ACC112 (cell line): ENCODE results near the gene EMID1.

Experiments used
- H2AFZ ChIP-seq: fragments of 200-600 bp; sonication (generic); one replicate; pipeline ENCODE4 v1.6.0; 2017; ENCODE audit warnings: antibody characterized with exemption, low read length; ENCODE audit not compliant: unreplicated experiment
- H3K27ac ChIP-seq: fragments of 200-600 bp; sonication (generic); 2 replicates; pipeline ENCODE4 v1.5.1; 2014; ENCODE audit warnings: low read depth, mild to moderate bottlenecking, antibody characterized with exemption, low read length, moderate library complexity
- H3K27me3 ChIP-seq: fragments of 200-600 bp; sonication (generic); 2 replicates; pipeline ENCODE4 v1.6.1; 2014; ENCODE audit warnings: mild to moderate bottlenecking, antibody characterized with exemption, low read length, moderate library complexity, mixed read lengths; ENCODE audit not compliant: insufficient read depth
- H3K36me3 ChIP-seq: fragments of 200-600 bp; sonication (generic); 2 replicates; pipeline ENCODE4 v1.6.1; 2016; ENCODE audit warnings: mild to moderate bottlenecking, antibody characterized with exemption, low read length, moderate library complexity, mixed read lengths; ENCODE audit not compliant: insufficient read depth
- H3K4me1 ChIP-seq: fragments of 200-600 bp; sonication (generic); one replicate; pipeline ENCODE4 v1.6.1; 2016; ENCODE audit warnings: low read length, mixed read lengths; ENCODE audit not compliant: insufficient read depth, unreplicated experiment, control insufficient read depth
- H3K4me3 ChIP-seq: fragments of 200-600 bp; sonication (generic); 2 replicates; pipeline ENCODE4 v1.5.1; 2014; ENCODE audit warnings: mild to moderate bottlenecking, low read depth, low read length
- H3K79me2 ChIP-seq: fragments of 200-600 bp; sonication (generic); one replicate; pipeline ENCODE4 v1.6.0; 2016; ENCODE audit warnings: low read length; ENCODE audit not compliant: control insufficient read depth, unreplicated experiment, insufficient read depth

The EMID1 gene

DNA sequence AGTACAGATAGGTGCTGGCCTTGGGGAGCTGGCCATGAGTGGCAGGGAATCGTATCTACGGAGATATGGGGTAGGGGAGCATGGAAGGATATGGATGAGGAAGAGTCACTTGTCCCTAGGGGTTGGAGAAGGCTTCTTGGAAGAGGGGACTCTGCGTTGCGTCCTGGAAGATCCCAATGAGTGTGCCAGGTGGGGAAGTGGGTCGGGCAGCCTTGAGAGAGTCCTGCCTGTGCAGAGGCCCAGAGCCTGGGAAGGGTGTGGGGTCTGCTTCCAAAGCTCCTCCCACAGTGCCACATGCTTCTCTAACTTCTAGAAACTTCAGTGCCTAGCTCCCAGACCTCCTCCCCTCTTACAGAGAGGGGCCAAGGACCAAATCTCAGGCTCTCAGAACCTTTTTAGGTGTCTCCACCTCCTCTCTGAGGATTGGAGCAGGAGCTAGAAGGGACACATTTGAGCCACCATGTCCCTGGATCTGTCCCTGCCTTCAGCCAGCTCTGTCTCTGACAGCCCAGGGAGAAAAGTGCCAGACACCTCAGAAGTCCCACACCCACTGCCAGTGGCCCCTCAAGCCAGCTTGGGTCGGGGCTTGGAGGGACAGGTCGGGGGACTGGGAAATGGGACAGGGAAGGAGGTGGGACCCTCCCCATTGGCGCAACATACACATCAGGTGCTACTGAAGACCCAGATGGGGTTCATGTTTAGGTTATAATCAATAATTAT lies 51.1 kb downstream of the EMID1 start:
- H3K79me2 ChIP-seq, result no peaks in the 10 kb centered on the region
- no peaks in the 10 kb centered on the region for H3K27me3 ChIP-seq
- H3K4me3 ChIP-seq, result no peak overlapping the region
- no peak overlapping the region for H3K27ac ChIP-seq
- no peak overlapping the region for H2AFZ ChIP-seq
- H3K4me1 ChIP-seq, result no peaks in the 10 kb centered on the region
- H3K36me3 ChIP-seq, result no peaks in the 10 kb centered on the region

DNA sequence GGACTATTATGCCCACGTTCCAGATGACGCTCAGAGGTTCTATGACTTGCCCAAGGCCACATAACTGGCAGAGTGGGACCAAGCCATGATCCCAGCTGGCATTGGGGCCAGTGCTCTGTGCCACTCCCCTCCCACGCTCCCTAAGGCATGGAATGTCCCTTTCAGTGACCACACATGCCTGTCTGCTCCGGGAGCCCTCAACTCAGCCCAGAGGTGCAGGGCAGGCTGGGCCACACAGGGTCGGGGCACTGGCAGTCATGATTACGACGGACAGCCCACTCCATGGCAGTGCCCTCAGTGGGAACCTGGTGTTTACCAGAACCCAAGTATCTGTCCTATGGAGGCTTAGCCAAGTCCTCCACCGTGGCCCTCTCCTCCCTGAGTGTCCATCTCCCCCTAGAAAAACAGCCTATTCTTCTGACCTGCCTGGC lies 52.1 kb downstream of the EMID1 start:
- no peak overlapping the region for H2AFZ ChIP-seq
- no peaks in the 10 kb centered on the region for H3K79me2 ChIP-seq
- H3K27ac ChIP-seq, result no peak overlapping the region
- no peaks in the 10 kb centered on the region for H3K27me3 ChIP-seq
- H3K36me3 ChIP-seq, result no peaks in the 10 kb centered on the region
- no peak overlapping the region for H3K4me3 ChIP-seq
- H3K4me1 ChIP-seq, result no peaks in the 10 kb centered on the region

DNA sequence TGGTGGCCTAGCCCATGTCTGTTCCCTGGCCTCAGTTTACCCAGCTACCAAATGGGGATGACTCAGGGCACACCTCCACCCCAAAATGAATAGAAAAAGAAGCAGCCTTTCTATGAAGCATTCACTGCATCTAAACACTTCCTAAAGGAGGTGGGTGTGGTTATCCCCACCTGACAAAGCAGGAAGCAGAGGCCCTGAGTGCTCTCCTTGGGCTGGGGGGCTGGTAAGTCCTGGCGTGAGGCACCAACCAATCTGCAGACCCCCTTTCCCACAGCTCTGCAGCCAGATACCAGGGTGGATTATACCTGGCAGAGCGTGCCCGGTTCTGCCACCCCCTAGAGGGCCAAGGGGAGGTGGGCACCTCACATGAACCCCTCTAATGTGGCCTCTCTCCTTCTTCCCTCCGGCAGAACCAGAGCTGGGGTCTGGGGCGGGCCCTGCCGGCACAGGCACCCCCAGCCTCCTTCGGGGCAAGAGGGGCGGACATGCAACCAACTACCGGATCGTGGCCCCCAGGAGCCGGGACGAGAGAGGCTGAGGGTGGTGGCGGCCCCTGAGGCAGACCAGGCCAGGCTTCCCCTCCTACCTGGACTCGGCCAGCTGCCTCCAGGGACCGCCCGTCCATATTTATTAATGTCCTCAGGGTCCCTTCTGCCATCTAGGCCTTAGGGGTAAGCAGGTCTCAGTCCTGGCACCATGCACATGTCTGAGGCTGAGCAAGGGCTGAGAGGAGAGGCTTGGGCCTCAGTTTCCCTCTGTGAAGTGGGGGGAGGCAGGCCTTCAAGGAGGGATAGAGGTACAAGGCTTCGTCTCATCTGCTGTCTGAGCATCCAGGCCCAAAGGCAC lies 52.9 kb downstream of the EMID1 start:
- no peak overlapping the region for H3K4me3 ChIP-seq
- no peaks in the 10 kb centered on the region for H3K36me3 ChIP-seq
- no peaks in the 10 kb centered on the region for H3K79me2 ChIP-seq
- no peaks in the 10 kb centered on the region for H3K27me3 ChIP-seq
- H2AFZ ChIP-seq, result no peak overlapping the region
- no peak overlapping the region for H3K27ac ChIP-seq
- H3K4me1 ChIP-seq, result no peaks in the 10 kb centered on the region

DNA sequence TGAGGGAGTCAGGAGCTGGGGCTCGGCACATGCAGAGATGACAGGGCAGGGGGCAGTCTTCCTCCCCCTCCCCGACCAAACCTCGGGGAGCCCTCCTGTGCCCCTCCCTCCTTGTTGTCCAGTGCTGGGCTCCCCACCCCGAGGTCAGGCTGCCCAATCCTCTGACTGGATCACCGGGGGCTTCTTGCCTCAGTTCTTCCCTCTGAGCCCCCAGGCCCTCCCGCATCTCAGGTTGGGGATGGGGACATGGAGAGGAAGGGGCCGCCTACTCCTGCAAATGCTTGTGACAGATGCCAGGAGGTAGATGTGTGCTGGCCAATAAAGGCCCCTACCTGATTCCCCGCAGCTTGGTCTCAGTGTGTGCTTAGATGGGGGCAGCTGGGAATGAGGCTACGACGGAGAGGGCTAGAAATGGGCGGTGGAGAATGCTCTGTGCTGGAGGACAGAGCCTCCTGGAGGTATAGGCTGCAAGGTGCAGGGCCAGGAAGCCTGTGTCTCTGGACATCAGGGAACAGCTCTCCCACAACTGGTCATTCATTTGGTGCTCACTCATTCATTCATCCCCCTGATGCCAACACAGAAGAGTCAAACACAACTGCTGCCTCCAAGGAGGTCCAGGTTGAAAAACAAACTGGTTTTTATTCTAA lies 53.7 kb downstream of the EMID1 start:
- Histone ChIP-seq H2AFZ (no peak overlapping the region), H3K27ac (no peak overlapping the region)

DNA sequence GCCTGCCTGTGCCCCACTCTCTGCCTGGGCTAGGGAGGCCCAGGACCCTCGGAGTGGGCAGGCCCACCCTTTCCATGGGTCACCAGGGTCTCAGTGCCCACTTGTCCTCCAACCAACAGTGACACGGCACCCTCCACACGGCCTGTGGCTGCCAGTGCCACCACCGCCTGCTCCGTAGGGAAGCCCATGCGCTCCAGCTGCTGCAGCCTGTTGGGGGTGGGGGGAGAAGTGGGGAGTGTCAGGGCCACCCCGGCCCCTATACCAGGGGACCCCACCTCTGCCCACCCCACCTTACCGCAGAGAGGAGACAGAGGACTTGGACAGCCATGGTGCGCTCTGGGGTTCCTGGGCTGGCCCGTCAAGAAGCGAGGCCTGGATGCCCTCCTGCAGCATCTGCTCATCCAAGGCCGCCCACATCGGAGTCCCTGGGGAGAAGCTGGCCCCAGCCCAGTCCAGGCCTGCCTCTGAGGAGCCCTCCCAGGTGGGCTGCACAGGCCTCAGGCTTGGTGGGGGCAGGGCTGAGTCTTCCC lies 54.4 kb downstream of the EMID1 start:
- no peaks in the 10 kb centered on the region for H3K79me2 ChIP-seq
- H3K4me3 ChIP-seq, result no peak overlapping the region
- no peaks in the 10 kb centered on the region for H3K27me3 ChIP-seq
- no peak overlapping the region for H2AFZ ChIP-seq
- H3K4me1 ChIP-seq, result no peaks in the 10 kb centered on the region
- H3K36me3 ChIP-seq, result no peaks in the 10 kb centered on the region
- H3K27ac ChIP-seq, result no peak overlapping the region

More for the DNA sequence above, 53.7 kb downstream of the EMID1 start:
- Histone ChIP-seq H3K79me2 (no peaks in the 10 kb centered on the region), H3K4me3 (no peak overlapping the region), H3K36me3 (no peaks in the 10 kb centered on the region), H3K4me1 (no peaks in the 10 kb centered on the region), H3K27me3 (no peaks in the 10 kb centered on the region)

DNA sequence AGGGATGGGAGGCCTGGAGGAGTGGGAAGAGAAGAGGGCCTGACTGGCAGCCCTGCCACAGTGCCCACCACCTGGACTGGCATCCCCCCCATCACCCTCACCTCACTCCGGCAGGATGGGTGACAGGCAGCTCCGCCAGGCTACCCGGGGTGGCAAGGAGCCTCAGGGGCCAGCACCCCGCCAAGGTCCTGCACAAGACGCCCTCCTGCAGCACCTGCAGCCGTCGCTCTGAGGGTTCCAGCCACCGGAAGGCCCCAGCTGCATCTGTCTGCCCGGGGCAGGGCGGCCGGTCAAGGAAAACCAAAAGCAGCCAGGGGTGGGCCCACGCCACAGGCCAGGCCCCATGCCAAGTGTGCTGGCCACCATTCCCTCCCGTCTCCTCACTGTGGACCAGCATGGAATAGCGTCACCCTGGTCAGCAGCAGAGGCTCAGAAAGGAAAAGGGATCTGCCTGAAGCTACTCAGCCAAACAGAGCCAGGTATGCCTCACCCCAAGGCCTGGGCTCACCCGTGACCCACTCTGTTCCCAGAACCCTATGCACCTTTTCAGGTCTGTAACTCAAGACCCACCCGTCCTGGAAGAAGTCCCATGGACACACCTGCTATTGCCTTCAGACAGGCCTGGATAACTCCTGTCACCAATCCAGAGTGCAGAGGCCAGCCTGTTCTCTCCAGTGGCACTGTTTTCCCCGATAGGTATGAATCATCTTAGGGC lies 55.1 kb downstream of the EMID1 start:
- H3K4me1 ChIP-seq, result no peaks in the 10 kb centered on the region
- H3K27me3 ChIP-seq, result no peaks in the 10 kb centered on the region
- H2AFZ ChIP-seq, result no peak overlapping the region
- H3K27ac ChIP-seq, result no peak overlapping the region
- H3K4me3 ChIP-seq, result no peak overlapping the region
- H3K79me2 ChIP-seq, result no peaks in the 10 kb centered on the region
- H3K36me3 ChIP-seq, result no peaks in the 10 kb centered on the region

DNA sequence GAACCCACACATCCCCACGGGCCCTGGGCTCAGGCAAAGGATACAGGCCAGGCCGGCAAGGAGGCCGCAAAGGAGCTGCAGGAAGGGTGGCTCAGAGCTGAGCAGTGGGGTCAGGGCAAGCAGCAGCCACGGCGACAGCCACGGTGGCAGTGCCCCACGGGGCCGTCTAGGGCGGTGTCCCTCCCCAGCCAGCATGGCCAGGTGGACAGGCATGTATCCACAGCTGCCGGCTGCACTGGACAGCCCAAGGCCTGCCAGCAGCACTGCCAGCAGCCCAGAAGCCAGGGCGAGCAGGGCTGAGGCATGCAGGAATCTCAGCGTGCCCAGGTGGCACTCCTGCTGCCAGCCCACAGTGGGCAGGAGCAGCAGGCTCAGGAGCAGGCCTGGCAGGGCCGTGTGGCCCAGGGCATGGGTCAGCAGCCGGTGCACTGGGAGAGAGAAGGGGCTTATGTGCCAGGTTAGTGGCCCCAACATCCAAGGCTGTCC lies 58.1 kb downstream of the EMID1 start:
- Histone ChIP-seq H3K4me3 (no peak overlapping the region), H2AFZ (no peak overlapping the region), H3K79me2 (peaks cover 22% of the 10 kb centered on the region), H3K36me3 (no peaks in the 10 kb centered on the region), H3K4me1 (peaks cover 12% of the 10 kb centered on the region), H3K27me3 (no peaks in the 10 kb centered on the region), H3K27ac (no peak overlapping the region)

DNA sequence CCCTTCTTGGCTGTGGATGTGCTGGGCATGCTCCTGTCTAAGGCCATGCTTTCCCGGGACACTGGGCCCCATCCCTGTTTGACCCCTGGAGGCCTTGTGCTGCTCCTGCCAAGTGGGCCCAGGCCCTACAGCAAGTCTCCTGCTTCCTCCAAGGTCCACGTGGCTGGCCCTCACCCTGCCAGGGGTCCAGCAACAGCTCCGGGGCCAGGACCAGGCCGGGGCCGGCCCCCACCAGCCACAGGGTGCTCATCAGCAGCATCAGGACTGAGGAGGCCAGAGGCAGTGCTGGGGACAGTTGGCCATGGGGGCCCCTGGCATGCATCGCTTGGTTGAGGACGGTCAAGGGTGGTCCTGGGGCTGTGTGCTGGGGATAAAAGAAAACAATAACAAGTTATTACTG lies 59.6 kb downstream of the EMID1 start:
- Histone ChIP-seq H3K4me1 (peaks cover 12% of the 10 kb centered on the region), H3K4me3 (no peak overlapping the region), H3K27ac (no peak overlapping the region), H3K36me3 (no peaks in the 10 kb centered on the region), H3K27me3 (no peaks in the 10 kb centered on the region), H2AFZ (no peak overlapping the region), H3K79me2 (peaks cover 37% of the 10 kb centered on the region)

DNA sequence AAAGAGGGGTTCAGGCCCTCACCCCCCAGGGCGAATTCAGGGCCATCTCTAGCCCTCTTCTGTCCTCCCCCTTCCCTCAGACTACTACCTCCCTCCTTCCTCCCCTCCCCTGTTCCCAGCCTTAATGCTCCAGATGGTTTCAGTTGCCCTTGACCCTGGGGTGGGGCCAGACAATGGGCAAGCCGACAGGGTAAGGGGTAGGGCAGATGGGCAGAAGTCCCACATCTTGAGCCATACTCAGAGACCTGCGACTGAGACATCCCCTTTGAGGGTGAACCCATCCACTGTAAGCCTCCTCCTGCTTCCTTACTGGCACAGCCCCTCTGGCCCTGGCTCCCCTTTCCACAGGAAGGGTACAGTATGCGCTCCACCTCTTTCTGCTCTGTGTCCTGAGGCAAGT lies 60.2 kb downstream of the EMID1 start:
- peak overlapping the region; percentile 88; the same call in 1 of the 2 replicates for H3K4me3 ChIP-seq
- no peak overlapping the region for H3K27ac ChIP-seq
- H3K4me1 ChIP-seq, result peaks cover 14% of the 10 kb centered on the region
- no peaks in the 10 kb centered on the region; the same call in 1 of the 2 replicates for H3K36me3 ChIP-seq
- H3K79me2 ChIP-seq, result peaks cover 43% of the 10 kb centered on the region
- no peaks in the 10 kb centered on the region for H3K27me3 ChIP-seq
- no peak overlapping the region for H2AFZ ChIP-seq
